M059J (cell line): ENCODE measurements around the gene ADAR. TPM values are rescaled to one million over a fixed set of nuclear protein-coding genes. Genes with fewer than 3 reads are reported as not detected.

Source experiments
- total RNA-seq: library from RNA; depleted of rRNA; stranded (reverse); fragments of >200 nt; shearing (Covaris generic); gene quantifications from 2 replicates; pipeline ENCODE4 v1.2.3, GENCODE V29; 2014; rRNA removed

Gene ADAR
- total RNA-seq, 1 experiment from 2014 or later, result 260 TPM

Other genes with a start within 250 kb of the ADAR start
- gene IL6R, start 202.8 kb downstream of the ADAR start, total RNA-seq, result 2.3 and 3.8 TPM in 2 replicates
- not detected in 2 replicates for gene TDRD10, start 106.0 kb downstream of the ADAR start, total RNA-seq
- gene SHE, start 105.8 kb downstream of the ADAR start, total RNA-seq, result not detected in 2 replicates
- 34.2 and 42.4 TPM in 2 replicates for gene UBE2Q1, start 49.5 kb downstream of the ADAR start, total RNA-seq
- gene CHRNB2, start 40.4 kb downstream of the ADAR start, total RNA-seq, result not detected in 2 replicates